CD4-positive, alpha-beta memory T cell (primary cell): ENCODE data around the gene SHROOM3. TPM values are rescaled to one million over a fixed set of nuclear protein-coding genes. Genes with fewer than 3 reads are reported as not detected.
"Not testable (repeated sequence)": the region's sequence is repeated elsewhere in the genome, so short reads cannot be mapped to it uniquely, and the experiment has no call there.

ENCODE experiments used
- CTCF ChIA-PET: fragments of 350-600 bp; sonication (Branson Sonifier 250); formaldehyde crosslinking; loops from one replicate; lab custom pipeline; 2021; ENCODE audit warnings: inconsistent platforms; ENCODE audit not compliant: partially characterized antibody; lab: Charles Lee
- POLR2A ChIA-PET: fragments of 350-600 bp; sonication (Branson Sonifier 250); formaldehyde crosslinking; loops from one replicate; lab custom pipeline; 2021; ENCODE audit not compliant: partially characterized antibody; lab: Charles Lee
- DNase-seq, 5 donors: peaks; one replicate each; pipeline versions ENCODE4 v3.0.0 to v3.0.0-alpha.2; 2020 to 2022; ENCODE audit warnings: mixed read lengths in 1 of 5
- H3K27ac ChIP-seq: one replicate; pipeline ENCODE4 v1.7.0; 2013; ENCODE audit warnings: low read depth, low read length
- H3K27me3 ChIP-seq: 2 replicates; pipeline ENCODE4 v1.7.0; 2013; ENCODE audit warnings: mild to moderate bottlenecking, low read length, moderate library complexity; ENCODE audit not compliant: insufficient read depth
- H3K36me3 ChIP-seq: 2 replicates; pipeline ENCODE4 v1.7.0; 2013; ENCODE audit warnings: mild to moderate bottlenecking, low read length, moderate library complexity; ENCODE audit not compliant: insufficient read depth
- H3K4me1 ChIP-seq: 2 replicates; pipeline ENCODE4 v1.7.0; 2013; ENCODE audit warnings: mild to moderate bottlenecking, low read length, moderate library complexity; ENCODE audit not compliant: insufficient read depth
- H3K4me3 ChIP-seq, 2 donors: one replicate each; pipeline ENCODE4 v1.7.0; 2013; ENCODE audit warnings: low read length in 2 of 2, mild to moderate bottlenecking in 1 of 2
- H3K9me3 ChIP-seq, 2 donors: one replicate each; pipeline ENCODE4 v1.7.0; 2013; ENCODE audit warnings: low read length in 2 of 2, control low read depth in 1 of 2; ENCODE audit not compliant: control insufficient read depth in 1 of 2
- H3K27ac Mint-ChIP-seq, 7 donors: one replicate each; pipeline ENCODE4 v1.8.0; 2020 to 2021; ENCODE audit warnings: mixed read lengths in 7 of 7, mild to moderate bottlenecking in 6 of 7, inconsistent platforms in 3 of 7, moderate library complexity in 3 of 7
- H3K27me3 Mint-ChIP-seq, 2 donors: one replicate each; pipeline ENCODE4 v1.8.0; 2020 to 2021; ENCODE audit warnings: mixed read lengths in 2 of 2
- H3K36me3 Mint-ChIP-seq, 2 donors: one replicate each; pipeline ENCODE4 v1.8.0; 2020 to 2021; ENCODE audit warnings: mixed read lengths in 2 of 2, inconsistent platforms in 1 of 2, mild to moderate bottlenecking in 1 of 2
- H3K4me1 Mint-ChIP-seq, 4 donors: one replicate each; pipeline ENCODE4 v1.8.0; 2020 to 2021; ENCODE audit warnings: mixed read lengths in 4 of 4, mild to moderate bottlenecking in 1 of 4
- H3K4me3 Mint-ChIP-seq, 8 donors: one replicate each; pipeline ENCODE4 v1.8.0; 2020 to 2021; ENCODE audit warnings: mixed read lengths in 8 of 8, mild to moderate bottlenecking in 7 of 8, moderate library complexity in 6 of 8, inconsistent platforms in 3 of 8
- H3K9me3 Mint-ChIP-seq, 8 donors: one replicate each; pipeline ENCODE4 v1.8.0; 2020 to 2021; ENCODE audit warnings: mixed read lengths in 8 of 8, mild to moderate bottlenecking in 5 of 8, inconsistent platforms in 3 of 8, moderate library complexity in 1 of 8
- intact Hi-C: fragments of 100-400 bp; cut with micrococcal nuclease; formaldehyde crosslinking; loops from one replicate; pipeline ENCODE4 v1.15.1; 2023
- polyA plus RNA-seq, 2 donors: library from polyadenylated mRNA; unstranded; fragments of 300-500 nt; fragmentation: Illumina TruSeq; gene quantifications; one replicate each; pipeline ENCODE4 v1.2.3, GENCODE V29; 2021
- total RNA-seq, 2 experiments: library from RNA; stranded (reverse); gene quantifications; one replicate each; pipeline ENCODE4 v1.2.3, GENCODE V29; 2021

Gene SHROOM3
- total and polyA plus RNA-seq, 4 experiments from 2014 or later: not detected

DNA sequence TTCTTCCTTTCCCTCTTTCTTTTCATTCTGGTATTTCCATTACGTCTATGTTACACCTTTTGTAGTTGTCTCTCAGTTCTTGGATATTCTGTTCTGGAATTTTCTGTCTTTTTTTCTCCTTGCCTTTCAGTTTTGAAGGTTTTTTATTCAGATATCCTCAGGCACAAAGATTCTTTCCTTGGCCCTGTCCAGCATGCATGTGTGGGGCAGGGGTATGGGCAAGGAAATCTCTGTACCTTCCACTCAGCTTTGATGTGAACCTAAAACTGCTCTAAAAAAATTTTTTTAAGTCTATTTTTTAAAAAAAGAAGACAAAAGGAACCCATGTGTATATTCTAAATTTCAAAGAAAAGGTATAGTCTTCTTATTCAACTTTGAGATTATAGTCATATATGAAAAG, 282.4 kb downstream of the SHROOM3 start:
- intact Hi-C loops: no loop called here
- no peaks in the 10 kb centered on the region for H3K4me1 ChIP-seq
- no peaks in the 10 kb centered on the region for H3K27me3 ChIP-seq
- H3K4me3 Mint-ChIP-seq: no peak overlapping the region
- H3K36me3 ChIP-seq: no peaks in the 10 kb centered on the region
- no peak for DNase-seq
- H3K36me3 Mint-ChIP-seq: no peaks in the 10 kb centered on the region
- H3K4me1 Mint-ChIP-seq: peaks cover 0 to 7% (median 2%) of the 10 kb centered on the region in 4 donors
- H3K27me3 Mint-ChIP-seq: peaks cover 6 to 11% of the 10 kb centered on the region in 2 donors
- H3K4me3 ChIP-seq: no peak overlapping the region
- H3K9me3 Mint-ChIP-seq: peaks cover 0 to 3% (median 0%) of the 10 kb centered on the region in 8 donors
- ChIA-PET POLR2A (no interaction called here), CTCF (no interaction called here)
- no peaks in the 10 kb centered on the region for H3K9me3 ChIP-seq
- H3K27ac ChIP-seq: no peak overlapping the region
- H3K27ac Mint-ChIP-seq: no peak overlapping the region

DNA sequence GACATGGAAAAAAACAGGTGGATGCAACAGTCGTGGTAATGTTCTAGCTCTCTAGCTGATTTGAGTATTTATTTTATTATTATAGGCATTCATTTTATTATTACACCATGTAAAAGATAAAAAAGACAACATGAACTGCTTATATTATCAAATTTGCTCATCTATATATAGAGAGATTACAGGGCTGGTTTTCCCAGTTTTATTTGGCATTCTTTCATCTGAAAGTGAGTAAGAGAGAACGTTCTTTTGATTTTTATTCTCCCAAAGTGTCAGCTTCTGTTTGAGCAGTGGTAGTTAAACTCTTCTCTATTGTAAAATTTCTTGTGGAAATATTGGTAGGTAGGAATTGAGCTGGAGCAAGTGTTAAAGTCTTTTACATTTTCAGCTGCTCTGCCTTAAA, 283.0 kb downstream of the SHROOM3 start:
- Mint-ChIP-seq H3K36me3 (no peaks in the 10 kb centered on the region), H3K9me3 (peaks cover 0 to 3% (median 0%) of the 10 kb centered on the region in 8 donors), H3K27ac (no peak overlapping the region), H3K4me1 (peaks cover 0 to 7% (median 2%) of the 10 kb centered on the region in 4 donors), H3K27me3 (peaks cover 6 to 11% of the 10 kb centered on the region in 2 donors), H3K4me3 (no peak overlapping the region)
- Histone ChIP-seq H3K36me3 (no peaks in the 10 kb centered on the region), H3K9me3 (no peaks in the 10 kb centered on the region), H3K27me3 (no peaks in the 10 kb centered on the region), H3K4me1 (no peaks in the 10 kb centered on the region), H3K4me3 (no peak overlapping the region), H3K27ac (no peak overlapping the region)
- POLR2A ChIA-PET: no interaction called here
- no peak for DNase-seq
- CTCF ChIA-PET: no interaction called here
- intact Hi-C loops: no loop called here

DNA sequence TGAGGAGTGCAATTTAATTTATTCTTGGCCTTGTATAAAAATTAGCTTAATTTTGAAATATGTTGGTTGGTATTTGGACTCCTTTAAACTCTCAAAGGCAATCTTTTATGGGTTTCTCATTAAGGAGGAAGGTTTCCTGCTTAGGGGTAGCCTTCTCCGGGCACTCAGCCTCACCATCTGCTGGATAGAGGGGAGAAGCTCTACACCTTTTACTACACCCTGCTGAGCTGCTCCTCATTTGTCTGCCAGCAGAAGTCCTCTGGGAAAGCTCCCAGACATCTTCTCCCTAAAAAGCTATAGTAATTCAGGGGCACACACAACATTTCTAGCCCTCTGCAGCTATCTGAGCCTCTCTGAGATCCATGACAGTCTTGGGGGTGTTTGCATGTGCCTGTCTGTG, 283.8 kb downstream of the SHROOM3 start:
- H3K4me3 Mint-ChIP-seq: no peak overlapping the region
- no peaks in the 10 kb centered on the region for H3K36me3 Mint-ChIP-seq
- no peaks in the 10 kb centered on the region for H3K36me3 ChIP-seq
- peaks cover 0 to 3% (median 0%) of the 10 kb centered on the region in 8 donors for H3K9me3 Mint-ChIP-seq
- H3K27ac ChIP-seq: no peak overlapping the region
- H3K27me3 Mint-ChIP-seq: peaks cover 10 to 11% of the 10 kb centered on the region in 2 donors
- ChIA-PET CTCF (no interaction called here), POLR2A (no interaction called here)
- H3K4me1 ChIP-seq: no peaks in the 10 kb centered on the region
- intact Hi-C loops: no loop called here
- H3K4me1 Mint-ChIP-seq: peaks cover 0 to 7% (median 2%) of the 10 kb centered on the region in 4 donors
- no peak overlapping the region for H3K27ac Mint-ChIP-seq
- DNase-seq: no peak
- no peaks in the 10 kb centered on the region for H3K27me3 ChIP-seq
- H3K9me3 ChIP-seq: no peaks in the 10 kb centered on the region
- no peak overlapping the region for H3K4me3 ChIP-seq

DNA sequence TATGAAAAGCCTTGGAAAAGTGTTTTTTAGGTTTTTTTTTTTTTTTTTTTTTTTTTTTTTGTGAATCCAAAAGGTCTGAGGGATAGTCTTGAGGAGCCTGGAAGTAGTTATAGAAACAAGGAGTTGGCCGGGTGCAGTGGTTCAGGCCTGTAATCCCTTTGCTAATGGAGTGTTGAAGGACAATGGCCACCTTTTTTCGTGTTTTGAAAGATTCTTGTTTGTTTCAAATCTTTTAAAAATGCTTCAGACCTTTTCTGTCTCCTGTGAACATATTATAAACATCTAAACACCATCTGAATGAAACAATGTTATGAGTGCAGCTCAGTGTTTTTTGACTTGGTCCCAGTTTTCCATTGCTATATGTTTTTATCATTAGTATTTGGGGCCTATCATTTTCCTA, 285.1 kb downstream of the SHROOM3 start:
- no peaks in the 10 kb centered on the region for H3K36me3 Mint-ChIP-seq
- peaks cover 0 to 3% (median 0%) of the 10 kb centered on the region in 8 donors for H3K9me3 Mint-ChIP-seq
- Histone ChIP-seq H3K27me3 (no peaks in the 10 kb centered on the region), H3K4me1 (no peaks in the 10 kb centered on the region), H3K36me3 (no peaks in the 10 kb centered on the region), H3K9me3 (no peaks in the 10 kb centered on the region), H3K27ac (no peak overlapping the region), H3K4me3 (no peak overlapping the region)
- H3K27me3 Mint-ChIP-seq: peaks cover 8 to 12% of the 10 kb centered on the region in 2 donors
- DNase-seq: no peak
- no peak overlapping the region for H3K27ac Mint-ChIP-seq
- POLR2A ChIA-PET: no interaction called here
- H3K4me1 Mint-ChIP-seq: peaks cover 0 to 7% (median 1%) of the 10 kb centered on the region in 4 donors
- no peak overlapping the region for H3K4me3 Mint-ChIP-seq
- intact Hi-C loops: no loop called here
- CTCF ChIA-PET: no interaction called here

DNA sequence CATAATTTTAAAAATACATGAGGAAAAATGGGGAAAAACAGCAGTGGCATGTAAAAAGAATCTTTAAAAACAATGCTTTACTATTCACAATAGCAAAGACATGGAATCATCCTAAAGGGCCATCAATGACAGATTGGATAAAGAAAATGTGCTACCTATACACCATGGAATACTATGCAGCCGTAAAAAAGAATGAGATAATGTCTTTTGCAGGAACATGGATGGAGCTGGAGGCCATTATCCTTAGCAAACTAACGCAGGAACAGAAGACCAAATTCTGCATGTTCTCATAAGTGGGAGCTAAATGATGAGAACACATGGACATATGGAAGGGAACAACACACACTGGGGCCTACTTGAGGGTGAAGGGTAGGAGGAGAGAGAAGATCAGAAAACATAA, 287.1 kb downstream of the SHROOM3 start:
- H3K4me1 ChIP-seq, H3K36me3 Mint-ChIP-seq, H3K27me3 ChIP-seq, H3K4me3 Mint-ChIP-seq, H3K9me3 Mint-ChIP-seq, H3K4me1 Mint-ChIP-seq, POLR2A ChIA-PET, CTCF ChIA-PET, DNase-seq, intact Hi-C loops, H3K27ac ChIP-seq, H3K4me3 ChIP-seq, H3K27ac Mint-ChIP-seq, H3K9me3 ChIP-seq, H3K36me3 ChIP-seq: not testable (repeated sequence)
- peaks cover 15% of the 10 kb centered on the region in 2 donors for H3K27me3 Mint-ChIP-seq

DNA sequence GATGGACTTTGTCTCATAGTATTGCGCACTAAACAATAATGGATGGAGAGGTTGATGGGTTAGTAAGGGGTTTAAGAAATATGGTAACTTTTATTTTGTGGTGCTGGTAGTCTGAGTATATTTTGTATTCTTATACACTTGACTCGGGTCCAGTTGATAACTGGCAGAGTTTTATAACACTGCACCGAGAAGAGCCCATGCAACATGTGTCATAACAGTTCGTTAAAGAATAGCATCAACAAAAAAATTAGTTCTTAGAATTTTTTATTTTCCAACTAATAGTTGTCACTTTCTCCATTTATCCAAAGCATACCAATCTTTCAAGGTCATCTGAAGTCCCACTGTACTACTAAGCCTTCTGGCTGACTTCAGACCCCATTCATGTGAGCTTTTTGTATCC, 287.8 kb downstream of the SHROOM3 start:
- Histone ChIP-seq H3K27ac (no peak overlapping the region), H3K9me3 (no peaks in the 10 kb centered on the region), H3K27me3 (no peaks in the 10 kb centered on the region), H3K4me1 (no peaks in the 10 kb centered on the region), H3K36me3 (no peaks in the 10 kb centered on the region), H3K4me3 (no peak overlapping the region)
- DNase-seq: no peak
- intact Hi-C loops: no loop called here
- Mint-ChIP-seq H3K4me3 (no peak overlapping the region), H3K4me1 (no peaks in the 10 kb centered on the region), H3K27me3 (peaks cover 15% of the 10 kb centered on the region in 2 donors), H3K36me3 (no peaks in the 10 kb centered on the region), H3K9me3 (peaks cover 0 to 3% (median 0%) of the 10 kb centered on the region in 8 donors), H3K27ac (no peak overlapping the region)
- ChIA-PET POLR2A (no interaction called here), CTCF (no interaction called here)

DNA sequence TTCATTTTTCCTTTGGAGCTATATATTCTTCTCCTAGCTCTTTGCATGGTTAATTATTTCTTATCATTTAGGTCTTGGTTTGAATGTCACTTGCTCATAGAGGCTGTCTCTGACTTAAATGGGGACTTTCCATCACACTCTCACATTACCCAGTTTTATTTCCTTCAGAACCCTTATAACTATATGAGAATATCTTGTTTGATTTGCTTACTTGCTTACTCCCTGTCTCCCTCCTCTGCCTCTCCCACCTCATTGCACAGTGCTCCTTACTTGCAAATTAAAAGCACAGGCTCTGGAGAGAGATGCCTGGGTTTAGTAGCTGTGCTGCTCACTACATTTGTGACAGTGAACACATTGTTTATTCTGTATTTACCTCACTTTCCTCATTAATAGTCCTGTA, 288.3 kb downstream of the SHROOM3 start:
- Mint-ChIP-seq H3K4me3 (no peak overlapping the region), H3K9me3 (peaks cover 0 to 3% (median 0%) of the 10 kb centered on the region in 8 donors), H3K27me3 (peaks cover 15 to 16% of the 10 kb centered on the region in 2 donors), H3K36me3 (no peaks in the 10 kb centered on the region), H3K27ac (no peak overlapping the region), H3K4me1 (no peaks in the 10 kb centered on the region)
- ChIA-PET CTCF (no interaction called here), POLR2A (no interaction called here)
- no peaks in the 10 kb centered on the region for H3K36me3 ChIP-seq
- no peak for DNase-seq
- intact Hi-C loops: no loop called here
- H3K9me3 ChIP-seq: no peaks in the 10 kb centered on the region
- no peak overlapping the region for H3K27ac ChIP-seq
- H3K4me1 ChIP-seq: no peaks in the 10 kb centered on the region
- no peaks in the 10 kb centered on the region for H3K27me3 ChIP-seq
- H3K4me3 ChIP-seq: no peak overlapping the region

DNA sequence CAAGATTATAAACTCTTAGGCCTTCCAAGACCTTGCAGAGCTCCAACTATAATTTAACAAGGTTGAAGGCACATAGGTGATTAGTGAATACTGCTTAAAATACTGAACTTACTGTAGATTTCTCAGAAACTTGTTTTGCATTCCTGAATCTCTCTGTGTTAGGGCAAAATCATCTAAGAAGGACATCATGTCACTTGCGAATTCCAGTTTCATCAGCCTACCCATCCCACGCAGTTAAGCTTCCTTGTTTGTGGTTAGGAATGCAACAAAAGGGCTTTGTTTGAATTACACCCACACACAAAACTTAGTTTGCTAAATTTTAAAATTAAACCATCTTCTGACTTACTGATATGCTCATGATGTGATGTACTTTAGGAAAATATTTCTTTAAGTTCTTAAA, 288.9 kb downstream of the SHROOM3 start:
- H3K4me1 Mint-ChIP-seq: no peaks in the 10 kb centered on the region

More for the DNA sequence above, 288.9 kb downstream of the SHROOM3 start:
- Histone ChIP-seq H3K36me3 (no peaks in the 10 kb centered on the region), H3K9me3 (no peaks in the 10 kb centered on the region), H3K4me1 (no peaks in the 10 kb centered on the region), H3K4me3 (no peak overlapping the region), H3K27me3 (no peaks in the 10 kb centered on the region), H3K27ac (no peak overlapping the region)
- no peak overlapping the region for H3K4me3 Mint-ChIP-seq
- ChIA-PET POLR2A (no interaction called here), CTCF (no interaction called here)
- H3K27me3 Mint-ChIP-seq: peaks cover 17 to 18% of the 10 kb centered on the region in 2 donors
- H3K9me3 Mint-ChIP-seq: peaks cover 0 to 3% (median 0%) of the 10 kb centered on the region in 8 donors
- no peak for DNase-seq
- intact Hi-C loops: no loop called here
- no peak overlapping the region for H3K27ac Mint-ChIP-seq
- no peaks in the 10 kb centered on the region for H3K36me3 Mint-ChIP-seq
